ENCODE measurements around the gene PRPSAP2. TPM values are rescaled to one million over a fixed set of nuclear protein-coding genes. Genes with fewer than 3 reads are reported as not detected.

Gene PRPSAP2
- total and polyA plus RNA-seq, 2 donors (not counting 3 experiments of a cell fraction or from before 2014, with no cell fraction given), result 22.2 to 38.5 TPM

DNA sequence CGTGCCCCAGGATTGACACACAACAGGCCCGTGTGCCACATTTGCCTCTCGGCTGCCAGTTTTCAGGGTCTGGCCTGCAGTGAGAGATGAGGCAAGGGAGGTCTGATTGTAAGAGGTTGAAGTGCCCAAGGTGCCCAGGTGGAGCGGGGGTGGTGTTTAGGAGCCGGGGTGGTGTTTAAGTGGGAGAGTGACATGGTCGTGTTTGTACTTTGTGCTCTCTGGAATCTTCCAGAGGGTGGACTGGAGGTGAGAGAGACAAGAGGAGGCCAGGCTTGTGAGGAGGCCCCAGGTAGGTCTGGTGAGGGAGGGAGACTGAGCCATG is 104.5 kb downstream of the PRPSAP2 start:
- H3K27me3 ChIP-seq (ENCODE audit: control insufficient read depth in 2 of 2, insufficient read depth in 2 of 2, low read length in 2 of 2), result no peaks in the 10 kb centered on the region
- H3K4me3 ChIP-seq (replicated peaks in 1 of 3; ENCODE audit: insufficient read depth in 1 of 3, low read depth in 1 of 3, low read length in 3 of 3), result no peak overlapping the region
- H3K9me3 ChIP-seq (replicated peaks; ENCODE audit: control insufficient read depth, insufficient read depth, low read length), result no peaks in the 10 kb centered on the region
- H2AFZ ChIP-seq (ENCODE audit: low read depth, low read length), result peak overlapping the region; percentile 47
- intact Hi-C loops (cut with micrococcal nuclease), result no loop called here
- POLR2A ChIA-PET, result no interaction called here
- H3K79me2 ChIP-seq (ENCODE audit: control insufficient read depth, insufficient read depth, low read length), result no peaks in the 10 kb centered on the region
- H3K36me3 ChIP-seq (ENCODE audit: control insufficient read depth in 2 of 2, extremely low read depth in 1 of 2, insufficient read depth in 2 of 2, low read length in 2 of 2), result no peaks in the 10 kb centered on the region
- H3K9ac ChIP-seq (replicated peaks; ENCODE audit: extremely low read depth, insufficient read depth, low read length), result no peak overlapping the region
- FAIRE-seq (no peak), DNase-seq (ENCODE audit: low read depth, low spot score) (no peak)
- no peaks in the 10 kb centered on the region for H3K9me1 ChIP-seq (replicated peaks; ENCODE audit: control insufficient read depth, extremely low read depth, insufficient read depth, low read length)
- dilution Hi-C loops (cut with MboI; ENCODE audit: extremely low pct_ligation_motif_present, low sequenced_read_pairs), result no loop called here
- CTCF ChIA-PET, result interaction anchor here (0.6 to 2.3 kb wide), 4 partner anchors 11 to 337 kb away, joined by 3 to 9 read pairs (median 6); no protein-coding TSS in a partner anchor
- no peaks in the 10 kb centered on the region for H4K20me1 ChIP-seq (replicated peaks; ENCODE audit: control insufficient read depth, extremely low read depth, insufficient read depth, low read length)
- no peak overlapping the region for H3K4me2 ChIP-seq (ENCODE audit: insufficient read depth, low read length)
- no TSS peak for BruUV-seq (replicated peaks)
- no peak overlapping the region for H3K27ac ChIP-seq (ENCODE audit: insufficient read depth, low read depth, low read length)
- peaks cover 5% of the 10 kb centered on the region for H3K4me1 ChIP-seq (ENCODE audit: control insufficient read depth, extremely low read depth, insufficient read depth, low read length)
- TF ChIP-seq POLR2AphosphoS5 (IDR thresholded peaks at IDR 0.05; ENCODE audit: insufficient read depth, low read depth, low read length), result no peak
- TF ChIP-seq FOS (IDR thresholded peaks at IDR 0.05; ENCODE audit: borderline replicate concordance, insufficient read depth, low read length), result no peak
- TF ChIP-seq MYC (IDR thresholded peaks at IDR 0.05; ENCODE audit: low read depth, low read length), result no peak
- no peak for TF ChIP-seq POLR2A (IDR thresholded peaks at IDR 0.05; ENCODE audit: low read depth, low read length)
- TF ChIP-seq JUN (IDR thresholded peaks at IDR 0.05; ENCODE audit: borderline replicate concordance, insufficient read depth, insufficient read length, low read depth), result no peak
- TF ChIP-seq, protein P1, sequence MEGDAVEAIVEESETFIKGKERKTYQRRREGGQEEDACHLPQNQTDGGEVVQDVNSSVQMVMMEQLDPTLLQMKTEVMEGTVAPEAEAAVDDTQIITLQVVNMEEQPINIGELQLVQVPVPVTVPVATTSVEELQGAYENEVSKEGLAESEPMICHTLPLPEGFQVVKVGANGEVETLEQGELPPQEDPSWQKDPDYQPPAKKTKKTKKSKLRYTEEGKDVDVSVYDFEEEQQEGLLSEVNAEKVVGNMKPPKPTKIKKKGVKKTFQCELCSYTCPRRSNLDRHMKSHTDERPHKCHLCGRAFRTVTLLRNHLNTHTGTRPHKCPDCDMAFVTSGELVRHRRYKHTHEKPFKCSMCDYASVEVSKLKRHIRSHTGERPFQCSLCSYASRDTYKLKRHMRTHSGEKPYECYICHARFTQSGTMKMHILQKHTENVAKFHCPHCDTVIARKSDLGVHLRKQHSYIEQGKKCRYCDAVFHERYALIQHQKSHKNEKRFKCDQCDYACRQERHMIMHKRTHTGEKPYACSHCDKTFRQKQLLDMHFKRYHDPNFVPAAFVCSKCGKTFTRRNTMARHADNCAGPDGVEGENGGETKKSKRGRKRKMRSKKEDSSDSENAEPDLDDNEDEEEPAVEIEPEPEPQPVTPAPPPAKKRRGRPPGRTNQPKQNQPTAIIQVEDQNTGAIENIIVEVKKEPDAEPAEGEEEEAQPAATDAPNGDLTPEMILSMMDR (IDR thresholded peaks at IDR 0.05; ENCODE audit: extremely low read depth in 1 of 2, insufficient read depth in 1 of 2, low read depth in 1 of 2, low read length in 2 of 2), result no peak
- no peak for TF ChIP-seq EZH2 (IDR thresholded peaks at IDR 0.05; ENCODE audit: borderline replicate concordance, low read depth, low read length, severe bottlenecking)
- TF ChIP-seq GATA2 (IDR thresholded peaks at IDR 0.05; ENCODE audit: insufficient read depth, insufficient read length, low read depth, low read length), result no peak
- TF ChIP-seq MAX (IDR thresholded peaks at IDR 0.05; ENCODE audit: insufficient read depth, insufficient read length), result no peak
